Measurements from ENCODE around the gene DEFB124. TPM values are rescaled to one million over a fixed set of nuclear protein-coding genes. Genes with fewer than 3 reads are reported as not detected.

DEFB124 gene
- total RNA-seq, 1 donor from 2014 or later, result not detected

GRCh38 chr20:31494131-31494530 is 19.2 kb upstream of the DEFB124 start:
- TF ChIP-seq CTCF (IDR thresholded peaks at IDR 0.05; ENCODE audit: unreplicated experiment), result no peak
- Mint-ChIP-seq H3K36me3 (no peaks in the 10 kb centered on the region), H3K27me3 (ENCODE audit: low read depth) (no peaks in the 10 kb centered on the region), H3K27ac (no peak overlapping the region), H3K9me3 (peaks cover 28% of the 10 kb centered on the region), H3K4me1 (no peaks in the 10 kb centered on the region), H3K4me3 (no peak overlapping the region)
- no peak for DNase-seq (ENCODE audit: low spot score in 2 of 2, unreplicated experiment in 2 of 2)

- Mint-ChIP-seq H3K36me3 (no peaks in the 10 kb centered on the region), H3K27me3 (ENCODE audit: low read depth) (no peaks in the 10 kb centered on the region), H3K4me1 (no peaks in the 10 kb centered on the region), H3K4me3 (no peak overlapping the region), H3K27ac (no peak overlapping the region), H3K9me3 (peaks cover 31% of the 10 kb centered on the region)
- no peak for TF ChIP-seq CTCF (IDR thresholded peaks at IDR 0.05; ENCODE audit: unreplicated experiment)
- no peak for DNase-seq (ENCODE audit: low spot score in 2 of 2, unreplicated experiment in 2 of 2)
Observed at GRCh38 chr20:31490752-31491151, 15.8 kb upstream of the DEFB124 start.

GRCh38 chr20:31489152-31489551 is 14.2 kb upstream of the DEFB124 start:
- Mint-ChIP-seq H3K9me3 (peaks cover 29% of the 10 kb centered on the region), H3K4me1 (no peaks in the 10 kb centered on the region)

GRCh38 chr20:31488115-31488514 is 13.2 kb upstream of the DEFB124 start:
- H3K36me3 Mint-ChIP-seq, result peaks cover 4% of the 10 kb centered on the region
- H3K9me3 Mint-ChIP-seq, result peaks cover 26% of the 10 kb centered on the region
- no peak overlapping the region for H3K4me3 Mint-ChIP-seq
- no peak overlapping the region for H3K27ac Mint-ChIP-seq
- no peaks in the 10 kb centered on the region for H3K27me3 Mint-ChIP-seq (ENCODE audit: low read depth)
- DNase-seq (ENCODE audit: low spot score in 2 of 2, unreplicated experiment in 2 of 2), result no peak
- H3K4me1 Mint-ChIP-seq, result no peaks in the 10 kb centered on the region
- TF ChIP-seq CTCF (IDR thresholded peaks at IDR 0.05; ENCODE audit: unreplicated experiment), result no peak

More at GRCh38 chr20:31489152-31489551, 14.2 kb upstream of the DEFB124 start:
- H3K27me3 Mint-ChIP-seq (ENCODE audit: low read depth), result no peaks in the 10 kb centered on the region
- no peak overlapping the region for H3K27ac Mint-ChIP-seq
- DNase-seq (ENCODE audit: low spot score in 2 of 2, unreplicated experiment in 2 of 2), result no peak
- H3K4me3 Mint-ChIP-seq, result no peak overlapping the region
- no peak for TF ChIP-seq CTCF (IDR thresholded peaks at IDR 0.05; ENCODE audit: unreplicated experiment)
- peaks cover 4% of the 10 kb centered on the region for H3K36me3 Mint-ChIP-seq

GRCh38 chr20:31485450-31486339 is 10.8 kb upstream of the DEFB124 start:
- TF ChIP-seq CTCF (IDR thresholded peaks at IDR 0.05; ENCODE audit: unreplicated experiment), result no peak
- DNase-seq (ENCODE audit: low spot score in 2 of 2, unreplicated experiment in 2 of 2), result no peak
- no peaks in the 10 kb centered on the region for H3K4me1 Mint-ChIP-seq
- no peaks in the 10 kb centered on the region for H3K27me3 Mint-ChIP-seq (ENCODE audit: low read depth)
- H3K36me3 Mint-ChIP-seq, result peaks cover 4% of the 10 kb centered on the region
- no peak overlapping the region for H3K27ac Mint-ChIP-seq
- peaks cover 39% of the 10 kb centered on the region for H3K9me3 Mint-ChIP-seq
- no peak overlapping the region for H3K4me3 Mint-ChIP-seq
